GM19043 (cell line): ENCODE results near the gene KEAP1.
"Not testable (repeated sequence)": the region's sequence is repeated elsewhere in the genome, so short reads cannot be mapped to it uniquely, and the experiment has no call there.

Experiments
- ATAC-seq: cut with Tn5 transposase; IDR thresholded peaks from one replicate; pipeline ENCODE4 v1.9.1; 2021; ENCODE audit warnings: low read depth; ENCODE audit not compliant: unreplicated experiment

Gene KEAP1

DNA sequence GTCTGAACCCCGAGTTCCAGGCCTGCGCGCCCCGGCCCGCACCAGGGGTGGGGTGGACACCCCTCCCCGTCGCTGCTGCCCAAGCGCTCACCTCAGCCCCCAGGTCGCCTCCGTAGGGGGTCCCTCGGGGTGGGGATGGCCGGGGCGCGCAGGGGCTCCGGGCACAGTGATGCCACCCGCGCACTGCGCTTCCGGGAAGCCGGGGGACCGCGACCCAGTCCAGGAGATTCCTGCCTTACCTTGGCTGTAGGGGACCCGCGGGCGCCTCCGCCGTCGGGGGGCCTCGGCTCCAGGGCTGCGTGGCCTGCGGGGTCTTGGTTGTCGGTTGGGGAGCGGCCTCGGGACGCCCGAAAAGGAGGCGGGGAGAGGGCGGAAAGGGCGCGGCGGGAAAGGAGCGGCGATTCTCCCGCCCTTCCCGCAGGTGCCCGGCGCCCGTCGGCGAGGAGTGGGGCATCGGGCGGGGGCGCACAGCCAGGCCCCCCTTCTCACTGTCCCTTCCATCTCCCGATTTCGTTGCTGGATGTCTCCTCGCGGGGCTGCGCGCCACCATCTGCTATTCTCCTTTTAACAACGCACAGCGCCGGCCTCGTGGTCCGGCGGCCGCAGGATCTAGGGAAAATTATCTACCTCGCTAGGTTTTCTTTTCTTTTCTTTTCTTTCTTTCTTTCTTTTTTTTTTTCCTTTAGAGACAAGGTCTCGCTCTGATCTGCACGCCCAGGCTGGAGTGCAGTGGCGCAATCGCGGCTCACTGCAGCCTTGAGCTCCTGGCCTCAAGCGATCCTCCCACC, at the start of gene KEAP1:
KEAP1 (minus strand) TSS at position 355 of the 788 bp plus-strand sequence. CDS start 3,323 bp downstream, outside the sequence.
- peak; percentile 26 for ATAC-seq

DNA sequence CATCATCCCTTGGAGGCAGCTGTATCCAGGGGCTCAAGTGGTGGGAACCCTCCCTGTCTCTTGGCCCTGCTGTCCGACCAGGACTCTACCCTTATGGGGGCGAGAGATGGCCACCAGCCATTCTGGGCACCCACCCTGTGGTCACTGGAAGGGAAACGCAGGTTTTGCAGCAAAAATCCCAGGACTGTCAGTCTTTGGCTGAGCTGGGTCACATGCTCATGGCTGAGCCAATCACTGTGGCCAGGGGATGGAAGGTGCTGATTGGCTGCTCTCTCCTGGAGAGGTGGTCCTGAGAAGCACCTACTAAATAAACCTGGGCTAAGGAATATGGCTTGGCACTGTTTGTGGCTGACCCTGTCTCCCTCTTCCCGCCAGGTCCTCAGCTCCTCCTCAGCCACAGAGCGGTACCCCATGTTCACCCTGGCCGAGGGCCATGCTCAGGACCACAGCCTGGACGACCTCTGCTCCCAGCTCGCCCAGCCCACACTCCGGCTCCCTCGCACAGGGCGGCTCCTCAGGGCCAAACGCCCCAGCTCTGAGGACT, 49.4 kb upstream of the KEAP1 start:
- ATAC-seq, result no peak

DNA sequence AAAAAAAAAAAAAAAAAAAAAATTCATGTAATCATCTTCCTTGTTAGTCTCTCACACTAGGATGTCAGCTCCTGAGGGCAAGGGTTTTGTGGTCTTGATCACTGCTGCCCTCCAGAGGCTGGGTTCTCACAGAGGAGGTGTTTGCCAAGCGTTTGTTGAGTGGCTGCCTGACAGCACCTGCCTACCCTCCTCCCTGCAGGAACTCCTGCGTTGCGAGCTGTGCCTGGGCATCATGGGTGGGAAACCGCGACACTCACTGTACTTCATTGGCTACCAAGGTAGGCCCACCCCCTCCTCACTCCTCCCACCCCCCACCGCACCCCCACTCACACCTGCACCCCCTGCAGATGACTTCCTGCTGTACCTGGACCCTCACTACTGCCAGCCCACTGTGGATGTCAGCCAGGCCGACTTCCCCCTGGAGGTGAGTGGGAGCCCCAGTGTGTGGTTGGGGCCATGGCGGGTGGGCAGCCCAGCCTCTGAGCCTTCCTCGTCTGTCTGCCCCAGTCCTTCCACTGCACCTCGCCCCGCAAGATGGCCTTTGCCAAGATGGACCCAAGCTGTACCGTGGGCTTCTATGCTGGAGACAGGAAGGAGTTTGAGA, 48.6 kb upstream of the KEAP1 start:
- no peak for ATAC-seq

DNA sequence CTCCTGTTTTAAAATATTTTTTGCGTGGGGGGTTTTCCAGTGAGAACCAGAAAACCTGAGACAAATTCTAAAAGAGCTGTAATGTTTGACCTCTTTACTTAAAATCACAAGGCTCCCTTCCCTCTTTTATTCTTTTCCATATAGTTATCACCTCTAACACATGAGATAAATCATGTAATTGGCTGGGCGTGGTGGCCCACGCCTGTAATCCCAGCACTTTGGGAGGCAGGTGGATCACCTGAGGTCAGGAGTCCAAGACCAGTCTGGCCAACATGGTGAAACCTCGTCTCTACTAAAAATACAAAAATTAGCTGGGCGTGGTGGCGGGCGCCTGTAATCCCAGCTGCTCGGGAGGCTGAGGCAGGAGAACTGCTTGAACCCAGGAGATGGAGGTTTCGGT, 47.9 kb upstream of the KEAP1 start:
- not testable (repeated sequence) for ATAC-seq

DNA sequence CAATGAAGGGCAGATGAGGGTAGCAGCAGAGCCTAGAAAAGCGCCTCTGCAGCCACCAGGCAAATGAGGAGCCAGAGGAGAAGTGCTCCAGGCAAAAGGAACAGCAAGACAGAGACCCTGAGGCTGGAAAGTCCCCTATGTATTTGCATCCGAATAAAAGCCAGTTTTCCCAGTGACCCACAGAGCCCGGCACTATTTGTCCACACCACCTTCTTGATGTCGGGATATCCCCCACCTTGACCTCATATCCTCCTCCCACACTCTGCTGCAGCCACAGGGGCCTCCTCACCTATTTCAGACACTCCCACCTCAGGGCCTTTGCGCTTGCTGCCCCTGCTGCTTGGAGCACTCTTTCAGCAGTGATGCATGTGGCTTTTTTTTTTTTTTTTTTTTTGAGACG, 47.2 kb upstream of the KEAP1 start:
- no peak for ATAC-seq

DNA sequence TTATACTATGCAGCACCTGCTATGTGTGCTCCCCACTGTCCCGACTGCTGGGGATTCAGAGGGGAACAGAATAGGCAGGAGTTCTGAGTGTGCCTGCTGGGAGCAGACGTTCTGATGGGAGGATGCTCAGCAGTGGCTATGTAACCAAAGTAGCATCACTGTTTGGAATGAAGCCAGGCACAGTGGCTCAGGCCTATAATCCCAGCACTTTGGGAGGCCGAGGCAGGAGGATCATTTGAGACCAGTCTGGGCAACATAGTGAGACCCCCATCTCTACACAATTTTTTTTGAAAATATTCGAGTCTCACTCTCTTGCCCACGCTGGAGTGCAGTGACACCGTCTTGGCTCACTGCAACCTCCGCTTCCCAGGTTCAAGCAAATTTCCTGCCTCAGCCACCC, 46.6 kb upstream of the KEAP1 start:
- no peak for ATAC-seq

DNA sequence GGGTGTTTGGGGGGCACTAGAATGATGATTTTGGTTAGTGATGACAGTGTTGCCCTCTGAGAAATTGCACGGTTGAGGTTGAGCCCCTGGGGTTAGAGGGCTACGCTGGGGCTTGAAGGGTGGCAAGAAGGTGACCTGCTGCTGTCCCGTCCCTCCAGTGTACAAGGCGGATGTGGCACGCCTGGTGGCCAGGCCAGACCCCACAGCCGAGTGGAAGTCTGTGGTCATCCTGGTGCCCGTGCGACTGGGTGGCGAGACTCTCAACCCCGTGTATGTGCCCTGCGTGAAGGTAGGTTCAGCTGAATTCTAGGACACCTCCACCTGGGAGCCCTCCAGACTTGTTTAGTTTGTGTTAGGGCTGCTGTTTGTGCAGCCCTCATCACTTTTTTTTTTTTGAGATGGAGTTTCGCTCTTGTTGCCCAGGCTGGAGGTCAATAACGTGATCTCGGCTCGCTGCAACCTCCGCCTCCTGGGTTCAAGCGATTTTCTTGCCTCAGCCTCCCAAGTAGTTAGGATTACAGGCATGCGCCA, 45.7 kb upstream of the KEAP1 start:
- no peak for ATAC-seq

DNA sequence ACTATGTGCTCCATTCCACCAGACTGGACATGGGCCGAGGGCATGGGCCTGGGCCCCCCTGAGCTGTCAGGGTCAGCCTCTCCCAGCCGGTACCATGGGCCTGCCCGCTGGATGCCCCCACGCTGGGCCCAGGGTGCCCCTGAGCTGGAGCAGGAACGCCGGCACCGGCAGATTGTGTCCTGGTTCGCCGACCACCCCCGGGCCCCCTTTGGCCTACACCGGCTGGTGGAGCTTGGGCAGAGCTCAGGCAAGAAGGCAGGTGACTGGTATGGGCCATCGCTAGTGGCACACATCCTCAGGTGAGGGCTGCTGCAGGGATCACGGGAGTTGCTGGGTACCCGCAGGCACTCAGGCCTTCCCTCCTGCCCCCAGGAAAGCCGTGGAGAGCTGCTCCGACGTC, 43.7 kb upstream of the KEAP1 start:
- no peak for ATAC-seq

DNA sequence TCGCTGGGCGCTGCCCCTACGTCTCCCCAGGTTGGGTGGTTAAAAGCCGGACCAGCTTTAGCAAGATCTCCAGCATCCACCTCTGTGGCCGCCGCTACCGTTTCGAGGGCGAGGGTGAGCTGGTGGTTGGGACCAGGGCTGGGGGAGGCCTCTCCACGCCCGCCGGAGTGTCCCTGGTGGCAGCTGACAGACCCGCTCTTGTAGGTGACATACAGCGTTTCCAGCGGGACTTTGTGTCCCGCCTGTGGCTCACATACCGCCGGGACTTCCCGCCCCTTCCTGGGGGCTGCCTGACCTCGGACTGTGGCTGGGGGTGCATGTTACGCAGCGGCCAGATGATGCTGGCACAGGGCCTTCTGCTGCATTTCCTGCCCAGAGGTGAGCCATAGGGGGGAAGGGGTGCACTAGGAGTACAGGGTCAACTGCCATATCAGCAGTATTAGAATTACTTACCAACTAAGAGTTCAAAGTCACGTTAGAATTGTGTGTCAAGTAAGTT, 41.6 kb upstream of the KEAP1 start:
- ATAC-seq, result no peak

DNA sequence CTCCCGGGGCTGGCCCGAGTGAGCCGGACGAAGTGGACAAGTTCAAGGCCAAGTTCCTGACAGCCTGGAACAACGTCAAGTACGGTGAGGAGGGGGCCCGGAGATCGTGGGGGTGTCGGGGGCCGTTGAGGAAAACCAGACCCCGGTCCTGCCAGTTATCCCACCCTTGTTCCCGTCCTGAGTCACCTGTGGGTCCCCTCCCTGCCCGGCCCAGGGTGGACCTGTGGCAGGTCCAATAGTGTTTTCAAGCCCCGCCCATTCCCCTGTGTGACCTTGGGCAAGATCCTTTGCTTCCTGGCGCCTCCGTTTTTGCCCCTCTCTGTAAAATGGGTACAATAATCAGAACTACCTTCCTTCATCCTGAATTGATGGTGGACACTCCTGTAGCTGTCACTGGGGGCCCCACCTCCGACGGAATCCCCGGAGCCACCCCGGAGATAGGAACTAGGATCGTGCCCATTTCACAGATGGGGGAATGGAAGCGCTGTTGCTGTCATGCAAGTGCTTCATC, 41.1 kb upstream of the KEAP1 start:
- ATAC-seq, result no peak

DNA sequence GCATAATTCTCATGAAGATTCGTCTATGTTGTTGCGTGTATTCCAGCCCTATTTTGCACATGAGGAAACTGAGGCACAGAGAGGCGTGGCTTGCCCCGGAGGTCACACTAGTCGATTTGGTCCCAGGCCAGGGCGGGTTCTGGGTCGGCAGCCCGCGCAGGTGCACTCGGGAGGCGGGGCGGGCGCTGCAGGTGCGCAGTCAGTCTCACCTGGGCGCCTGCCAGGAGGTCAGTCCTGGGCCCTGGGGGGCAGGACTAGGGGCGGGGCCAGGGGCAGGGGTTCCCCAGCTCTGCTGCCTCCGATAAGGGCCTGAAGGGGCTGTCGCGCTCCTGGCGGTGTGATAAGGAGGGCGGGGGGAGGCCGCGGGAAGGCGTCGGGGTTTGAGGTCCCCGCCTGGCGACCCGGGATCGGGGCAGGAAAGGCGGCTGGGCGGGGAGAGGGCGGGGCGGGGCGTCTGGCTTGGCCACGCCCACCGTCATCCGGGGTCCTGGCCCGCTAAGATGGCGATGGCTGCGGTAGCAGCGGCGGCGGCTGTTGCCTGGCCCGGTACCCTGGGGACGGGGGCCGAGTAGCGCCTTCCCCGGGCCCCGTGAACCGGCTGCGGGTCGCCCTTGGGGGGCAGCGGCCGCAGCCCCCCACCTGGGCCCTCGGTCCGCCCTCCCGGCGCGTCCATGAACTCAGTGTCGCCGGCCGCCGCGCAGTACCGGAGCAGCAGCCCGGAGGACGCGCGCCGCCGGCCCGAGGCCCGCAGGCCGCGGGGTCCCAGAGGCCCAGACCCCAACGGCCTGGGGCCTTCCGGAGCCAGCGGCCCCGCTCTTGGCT, 40.5 kb upstream of the KEAP1 start, which contains the start of gene ATG4D:
ATG4D (plus strand) TSS at position 485 of the 822 bp plus-strand sequence; CDS start at position 672, 187 bp downstream.
- no peak for ATAC-seq

DNA sequence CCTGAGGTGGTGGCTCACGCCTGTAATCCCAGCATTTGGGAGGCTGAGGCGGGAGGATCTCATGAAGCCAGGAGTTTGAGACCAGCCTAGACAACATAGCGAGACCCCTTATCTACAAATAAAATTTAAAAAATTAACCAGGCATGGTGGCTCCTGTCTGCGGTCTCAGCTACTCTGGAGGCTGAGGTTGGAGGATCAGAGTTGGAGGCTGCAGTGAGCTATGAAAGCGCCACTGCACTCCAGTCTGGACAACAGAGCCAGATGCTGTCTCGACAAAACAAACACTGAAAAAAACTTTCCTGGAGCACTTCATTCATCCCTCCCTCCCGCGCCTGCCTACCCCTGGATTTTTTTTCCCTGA, 39.9 kb upstream of the KEAP1 start:
- no peak for ATAC-seq

DNA sequence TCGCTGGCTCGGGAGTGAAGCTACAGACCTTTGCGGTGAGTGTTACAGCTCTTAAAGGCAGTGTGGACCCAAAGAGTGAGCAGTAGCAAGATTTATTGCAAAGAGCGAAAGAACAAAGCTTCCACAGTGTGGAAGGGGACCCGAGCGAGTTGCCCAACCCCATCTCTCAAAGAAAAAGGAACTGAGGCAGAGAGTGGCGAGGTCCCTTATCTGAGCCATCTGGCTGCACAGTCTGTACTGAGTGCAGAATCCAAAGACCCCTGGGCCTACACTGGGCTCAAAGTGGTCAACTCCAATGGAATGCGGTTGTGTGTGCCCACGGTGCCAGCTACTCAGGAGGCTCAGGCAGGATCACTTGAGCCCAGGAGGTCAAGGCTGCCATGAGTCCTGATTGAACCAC, 35.9 kb upstream of the KEAP1 start:
- ATAC-seq, result not testable (repeated sequence)

DNA sequence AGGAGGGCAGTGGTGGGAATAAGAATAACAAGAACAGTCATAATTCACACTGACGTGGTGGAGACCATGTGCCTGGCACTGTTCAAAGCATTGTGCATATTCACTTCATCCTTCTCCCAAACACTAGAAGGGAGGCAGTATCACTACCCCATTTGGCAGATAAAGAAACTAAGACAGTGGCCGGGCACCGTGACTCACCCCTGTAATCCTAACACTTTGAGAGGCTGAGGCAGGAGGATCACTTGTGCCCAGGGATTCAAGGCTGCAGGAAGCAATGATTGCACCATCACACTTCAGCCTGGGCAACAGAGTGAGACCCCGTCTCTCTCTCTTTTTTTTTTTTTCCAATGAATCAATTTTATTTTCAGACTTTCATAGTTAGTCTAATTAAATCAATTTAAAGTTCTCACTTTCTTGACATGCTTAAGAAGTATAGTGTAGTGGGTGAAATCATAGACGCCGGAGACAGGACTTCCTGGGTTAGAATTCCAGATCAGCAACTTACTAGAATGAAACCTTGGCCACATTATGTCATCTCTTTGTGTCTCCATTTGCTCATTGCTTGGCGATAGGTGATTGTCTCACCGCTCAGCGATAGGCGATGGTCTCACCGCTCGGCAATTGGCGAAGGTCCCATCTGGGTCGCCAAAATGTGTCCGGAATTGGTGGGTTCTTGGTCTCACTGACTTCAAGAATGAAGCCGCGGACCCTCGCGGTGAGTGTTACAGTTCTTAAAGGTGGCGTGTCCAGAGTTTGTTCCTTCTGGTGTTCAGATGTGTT, 35.2 kb upstream of the KEAP1 start:
- no peak for ATAC-seq

DNA sequence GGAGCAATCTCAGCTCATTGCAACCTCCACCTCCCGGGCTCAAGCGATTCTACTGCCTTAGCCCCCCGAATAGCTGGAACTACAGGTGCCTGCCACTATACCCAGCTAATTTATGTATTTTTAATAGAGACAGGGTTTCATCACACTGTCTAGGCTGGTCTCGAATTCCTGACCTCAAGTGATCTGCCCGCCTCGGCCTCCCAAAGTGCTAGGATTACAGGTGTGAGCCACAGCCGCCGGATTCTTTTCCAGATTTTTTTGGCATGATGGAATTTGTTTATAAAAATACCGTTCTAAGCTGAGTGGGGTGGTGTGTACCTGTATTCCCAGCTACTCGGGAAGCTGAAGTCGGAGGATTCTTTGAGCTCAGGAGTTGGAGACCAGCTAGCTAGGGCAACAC, 34.5 kb upstream of the KEAP1 start:
- ATAC-seq, result no peak

DNA sequence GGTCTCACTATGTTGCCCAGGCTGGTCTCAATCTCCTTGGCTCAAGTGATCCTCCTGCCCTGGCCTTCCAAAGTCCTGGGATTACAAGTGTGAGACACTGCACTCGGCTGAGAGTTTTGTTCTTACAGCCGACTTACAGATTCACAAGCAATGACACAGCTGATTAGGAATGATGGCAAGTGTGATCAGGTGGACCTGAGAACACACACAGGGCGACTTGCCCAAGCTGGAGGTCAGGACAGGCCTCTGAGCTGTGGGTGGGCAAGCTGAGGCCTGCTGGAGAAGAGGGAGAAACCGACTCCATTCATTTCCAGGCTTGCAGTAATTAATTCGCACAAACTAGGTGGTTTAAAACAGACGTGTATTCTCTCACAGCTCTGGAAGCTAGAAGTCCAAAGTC, 32.5 kb upstream of the KEAP1 start:
- ATAC-seq, result no peak

DNA sequence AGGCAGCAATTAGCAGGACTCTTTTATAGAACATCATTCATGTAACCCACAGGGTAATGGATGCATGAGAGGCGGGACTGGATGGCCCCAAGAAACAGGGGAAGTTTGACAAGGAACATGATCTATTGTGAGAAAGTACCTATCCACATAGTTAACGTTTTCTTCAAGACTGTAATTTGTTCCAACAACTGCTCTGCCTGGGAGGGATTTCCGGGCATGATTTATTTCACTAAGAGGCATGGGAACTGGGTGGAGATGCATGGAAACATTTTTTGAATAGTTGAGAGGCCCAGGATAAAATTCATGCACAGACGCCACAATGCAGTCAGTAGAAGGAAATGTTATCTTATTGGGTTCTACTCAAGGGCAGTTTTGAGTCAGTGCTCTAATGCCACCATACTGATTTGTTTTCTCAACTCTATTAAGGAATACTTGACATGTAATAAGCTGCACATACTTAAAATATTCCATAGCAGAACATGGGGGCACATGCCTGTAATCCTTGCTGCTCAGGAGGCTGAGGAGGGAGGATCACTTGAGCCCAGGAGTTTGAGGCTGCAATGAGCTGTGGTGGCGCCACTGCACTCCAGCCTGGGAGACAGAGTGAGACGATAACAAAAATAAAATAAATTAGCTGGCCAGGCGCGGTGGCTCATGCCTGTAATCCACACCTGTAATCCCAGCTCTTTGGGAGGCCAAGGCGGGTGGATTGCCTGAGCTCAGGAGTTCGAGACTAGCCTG, 30.7 kb upstream of the KEAP1 start:
- no peak for ATAC-seq

DNA sequence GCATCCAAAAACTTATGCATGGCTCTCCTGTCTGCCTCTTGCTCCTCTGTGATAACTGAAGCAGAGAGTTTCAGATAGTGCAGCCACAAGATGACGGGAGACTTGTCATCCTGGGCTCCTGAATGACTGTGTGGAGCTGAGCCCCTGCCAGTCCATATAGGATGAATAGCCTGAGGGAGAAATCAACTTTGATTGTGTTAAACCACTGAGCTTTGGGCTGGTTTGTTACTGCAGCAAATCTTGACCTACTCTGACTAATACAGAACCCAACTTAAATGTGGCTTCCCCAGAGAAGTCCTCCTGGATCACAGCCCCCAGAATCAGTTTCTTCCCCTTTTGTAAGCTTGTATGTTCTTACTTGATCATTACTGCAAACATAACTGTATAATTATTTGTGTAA, 29.3 kb upstream of the KEAP1 start:
- ATAC-seq, result no peak

DNA sequence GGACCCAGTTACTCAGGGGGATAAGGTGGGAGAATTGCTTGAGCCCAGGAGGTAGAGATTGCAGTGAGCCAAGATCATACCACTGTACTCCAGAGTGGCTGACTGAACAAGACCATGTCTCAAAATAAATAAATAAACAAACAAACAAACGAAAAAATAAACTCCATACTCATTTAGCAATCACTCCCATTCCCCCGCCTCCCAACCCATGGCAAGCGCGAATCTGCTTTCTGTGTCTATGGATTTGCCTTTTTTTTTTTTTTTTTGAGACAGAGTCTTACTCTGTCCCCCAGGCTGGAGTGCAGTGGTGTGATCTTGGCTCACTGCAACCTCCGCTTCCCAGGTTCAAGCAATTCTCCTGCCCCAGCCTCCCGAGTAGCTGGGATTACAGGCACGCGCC, 23.7 kb upstream of the KEAP1 start:
- not testable (repeated sequence) for ATAC-seq
